ENCODE results near the gene ATG9A. TPM values are rescaled to one million over a fixed set of nuclear protein-coding genes. Genes with fewer than 3 reads are reported as not detected.

ATG9A gene
- total and polyA plus RNA-seq, 9 of the 15 experiments (the other 6 are each of a cell fraction or from before 2014, with no cell fraction given) = 0.25 to 65.6 (median 23.4) TPM

GRCh38 chr2:219218732-219219701, 10.4 kb downstream of the ATG9A start, which contains the start of gene ABCB6 (continued):
- TF ChIP-seq ZNF511 (CRISPR knock-in tag; IDR thresholded peaks at IDR 0.05) = no peak
- TF ChIP-seq MAZ (CRISPR knock-in tag; conservative IDR thresholded peaks at IDR 0.05 in 1 of 2, IDR thresholded peaks at IDR 0.05 in 1 of 2) = peak; percentile 61 to 81; a peak in 3 of 4 replicates
- TF ChIP-seq SMAD3 (CRISPR knock-in tag; conservative IDR thresholded peaks at IDR 0.05) = no peak
- no peak for TF ChIP-seq STAG1 (CRISPR knock-in tag; IDR thresholded peaks at IDR 0.05; ENCODE audit: borderline replicate concordance)
- TF ChIP-seq ZBTB11 (CRISPR knock-in tag; IDR thresholded peaks at IDR 0.05) = 0 out of 6 replicates have a peak, but pooled peaks of 1 of the 3 experiments have one; percentile 22
- no peak for TF ChIP-seq ZBTB12 (CRISPR knock-in tag; IDR thresholded peaks at IDR 0.05)
- TF ChIP-seq ATF3 (IDR thresholded peaks at IDR 0.05) = no peak
- no peak for TF ChIP-seq ATF3 (CRISPR knock-in tag; conservative IDR thresholded peaks at IDR 0.05)
- peak; percentile 64 to 69 for TF ChIP-seq NRF1 (conservative IDR thresholded peaks at IDR 0.05 in 1 of 2, IDR thresholded peaks at IDR 0.05 in 1 of 2)
- TF ChIP-seq RREB1 (CRISPR knock-in tag; IDR thresholded peaks at IDR 0.05) = no peak
- no peak for TF ChIP-seq CBX2 (IDR thresholded peaks at IDR 0.05; ENCODE audit: insufficient read depth, low read length, poor library complexity, severe bottlenecking)
- TF ChIP-seq THRAP3 (IDR thresholded peaks at IDR 0.05; ENCODE audit: borderline replicate concordance) = no peak
